NCI-H1417 treated with DMSO at 0.1 percent for 48 hours (cell line): ENCODE results near the gene CNGA4.

ENCODE experiments used
- DNase-seq: peaks from one replicate; lab custom pipeline; 2025; lab: John Stamatoyannopoulos, UW

CNGA4 gene, protein sequence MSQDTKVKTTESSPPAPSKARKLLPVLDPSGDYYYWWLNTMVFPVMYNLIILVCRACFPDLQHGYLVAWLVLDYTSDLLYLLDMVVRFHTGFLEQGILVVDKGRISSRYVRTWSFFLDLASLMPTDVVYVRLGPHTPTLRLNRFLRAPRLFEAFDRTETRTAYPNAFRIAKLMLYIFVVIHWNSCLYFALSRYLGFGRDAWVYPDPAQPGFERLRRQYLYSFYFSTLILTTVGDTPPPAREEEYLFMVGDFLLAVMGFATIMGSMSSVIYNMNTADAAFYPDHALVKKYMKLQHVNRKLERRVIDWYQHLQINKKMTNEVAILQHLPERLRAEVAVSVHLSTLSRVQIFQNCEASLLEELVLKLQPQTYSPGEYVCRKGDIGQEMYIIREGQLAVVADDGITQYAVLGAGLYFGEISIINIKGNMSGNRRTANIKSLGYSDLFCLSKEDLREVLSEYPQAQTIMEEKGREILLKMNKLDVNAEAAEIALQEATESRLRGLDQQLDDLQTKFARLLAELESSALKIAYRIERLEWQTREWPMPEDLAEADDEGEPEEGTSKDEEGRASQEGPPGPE

DNA sequence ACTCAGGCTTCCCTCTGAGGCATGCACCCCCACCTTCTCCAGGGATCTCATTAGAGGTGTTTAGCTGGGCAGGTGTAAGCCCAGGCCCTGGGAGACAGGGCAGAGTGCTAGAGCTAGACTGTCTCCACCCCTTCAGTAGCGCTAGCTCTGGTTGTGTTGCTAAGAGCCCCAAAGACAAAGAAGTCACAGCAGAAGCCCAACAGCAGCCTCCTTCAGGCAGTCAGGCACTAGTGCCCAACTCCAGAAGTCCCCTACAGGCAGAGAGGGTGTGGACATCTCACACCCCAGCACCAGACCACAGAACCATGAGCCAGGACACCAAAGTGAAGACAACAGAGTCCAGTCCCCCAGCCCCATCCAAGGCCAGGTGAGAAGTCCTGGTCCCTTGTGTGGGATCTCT, at the start of gene CNGA4:
Gene CNGA4 (plus strand): TSS at position 188 of the 400 bp plus-strand sequence. CDS start 118 bp downstream, at position 306.
- no peak for DNase-seq

DNA sequence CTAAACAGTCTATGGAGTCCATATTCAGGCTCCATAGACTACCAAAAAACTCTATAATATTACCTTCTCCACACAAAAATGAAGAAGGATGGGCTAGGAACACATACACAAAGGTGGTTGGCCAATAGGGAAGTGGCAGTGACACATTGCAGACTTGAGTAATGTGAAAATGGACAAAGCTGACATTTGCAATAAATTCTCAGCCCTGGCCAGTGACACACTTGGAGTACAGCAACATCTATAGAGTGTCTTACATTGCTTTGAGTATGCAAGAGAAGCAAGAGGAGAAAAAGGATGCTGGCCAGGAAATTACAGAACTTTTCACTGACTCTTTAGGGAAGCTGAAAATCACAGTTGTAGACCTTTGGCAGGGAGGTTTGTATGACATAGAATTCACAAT, 47.1 kb upstream of the CNGA4 start:
- DNase-seq: no peak

DNA sequence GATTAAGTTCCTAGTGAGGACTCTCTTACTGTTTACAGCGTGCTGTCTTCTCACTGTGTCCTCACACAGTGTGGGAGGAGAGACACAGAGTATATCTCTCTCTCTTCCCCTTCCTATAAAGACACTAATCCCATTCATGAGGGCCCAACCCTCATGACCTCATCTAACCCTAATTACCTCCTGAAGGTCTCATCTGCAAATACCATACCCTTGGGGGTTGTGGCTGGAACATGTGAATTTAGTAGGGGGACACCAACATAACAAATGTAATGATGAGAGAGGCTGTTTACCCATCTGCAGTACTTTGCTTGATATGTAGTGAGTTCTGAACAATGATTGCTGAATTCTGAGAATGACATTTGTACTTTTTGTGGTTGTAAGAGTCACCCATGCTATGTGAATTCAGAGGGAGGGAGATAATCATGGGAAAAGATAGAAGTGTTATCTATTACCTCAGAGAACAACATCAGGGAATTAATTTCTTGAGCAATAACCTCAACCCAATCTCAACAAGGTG, 44.8 kb upstream of the CNGA4 start:
- DNase-seq: no peak

DNA sequence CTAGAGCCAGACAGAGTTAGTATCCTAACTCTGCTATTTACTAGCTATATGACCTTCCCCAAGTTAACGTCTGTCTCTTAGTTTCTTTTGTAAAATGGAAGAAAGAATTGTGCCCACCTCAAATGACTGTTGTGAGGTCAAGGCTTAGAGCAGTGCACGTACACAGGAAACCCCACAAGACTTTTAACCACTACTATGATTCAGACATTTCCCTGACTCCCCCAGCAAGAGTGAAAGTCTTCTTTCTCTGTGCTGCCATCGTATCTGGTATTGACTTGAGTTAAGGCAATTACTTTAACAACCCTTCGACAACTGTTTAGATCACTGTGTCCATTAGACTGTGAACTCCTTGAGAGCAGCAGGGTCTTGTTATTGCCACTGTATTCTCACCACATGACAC, 42.5 kb upstream of the CNGA4 start:
- DNase-seq: no peak

DNA sequence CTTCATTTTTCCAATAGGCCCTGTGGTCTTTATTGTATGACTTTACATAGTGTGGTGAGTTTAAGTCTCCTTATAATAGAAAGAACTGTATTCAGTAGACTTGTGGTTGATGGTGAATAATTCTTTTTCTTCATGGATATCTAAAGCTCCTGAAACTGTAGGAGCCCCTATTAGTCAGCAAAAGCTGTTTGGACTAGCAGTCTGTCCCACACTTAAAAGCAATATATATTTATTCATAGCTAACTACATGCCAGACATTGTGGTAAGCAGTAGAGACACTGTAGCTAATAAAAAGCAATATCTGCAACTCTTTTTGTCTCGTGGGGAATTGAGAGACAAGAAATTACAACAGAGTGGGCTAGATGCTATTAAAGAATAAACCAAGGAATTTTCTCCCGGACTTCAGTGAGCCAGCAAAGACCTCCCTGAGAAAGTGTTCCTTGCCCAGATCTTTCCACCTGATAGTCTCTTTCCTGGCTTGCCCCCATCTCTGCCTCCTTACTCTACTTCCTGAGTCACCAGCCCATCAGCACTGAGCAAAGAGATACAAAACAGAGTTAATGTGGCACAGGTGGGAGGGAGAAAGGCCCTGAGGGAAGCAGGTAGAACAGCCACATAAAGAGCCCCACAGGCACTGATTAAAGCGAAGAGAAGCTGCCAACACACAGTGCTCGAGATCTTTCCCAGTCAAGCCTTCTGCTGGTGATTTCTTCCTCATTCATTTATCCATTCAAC, 41.3 kb upstream of the CNGA4 start:
- DNase-seq: no peak

DNA sequence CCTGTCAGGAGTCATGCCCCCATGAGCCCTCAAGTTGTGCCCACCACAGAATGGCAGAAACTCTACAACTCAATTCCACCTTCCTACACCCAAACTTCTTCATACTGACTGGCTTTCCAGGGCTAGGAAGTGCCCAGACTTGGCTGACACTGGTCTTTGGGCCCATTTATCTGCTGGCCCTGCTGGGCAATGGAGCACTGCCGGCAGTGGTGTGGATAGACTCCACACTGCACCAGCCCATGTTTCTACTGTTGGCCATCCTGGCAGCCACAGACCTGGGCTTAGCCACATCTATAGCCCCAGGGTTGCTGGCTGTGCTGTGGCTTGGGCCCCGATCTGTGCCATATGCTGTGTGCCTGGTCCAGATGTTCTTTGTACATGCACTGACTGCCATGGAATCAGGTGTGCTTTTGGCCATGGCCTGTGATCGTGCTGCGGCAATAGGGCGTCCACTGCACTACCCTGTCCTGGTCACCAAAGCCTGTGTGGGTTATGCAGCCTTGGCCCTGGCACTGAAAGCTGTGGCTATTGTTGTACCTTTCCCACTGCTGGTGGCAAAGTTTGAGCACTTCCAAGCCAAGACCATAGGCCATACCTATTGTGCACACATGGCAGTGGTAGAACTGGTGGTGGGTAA, 39.6 kb upstream of the CNGA4 start, which contains the start of gene OR52W1:
Gene OR52W1 (plus strand): TSS at position 51 of the 637 bp plus-strand sequence. CDS start 0 bp downstream, at position 51.
- DNase-seq: no peak

DNA sequence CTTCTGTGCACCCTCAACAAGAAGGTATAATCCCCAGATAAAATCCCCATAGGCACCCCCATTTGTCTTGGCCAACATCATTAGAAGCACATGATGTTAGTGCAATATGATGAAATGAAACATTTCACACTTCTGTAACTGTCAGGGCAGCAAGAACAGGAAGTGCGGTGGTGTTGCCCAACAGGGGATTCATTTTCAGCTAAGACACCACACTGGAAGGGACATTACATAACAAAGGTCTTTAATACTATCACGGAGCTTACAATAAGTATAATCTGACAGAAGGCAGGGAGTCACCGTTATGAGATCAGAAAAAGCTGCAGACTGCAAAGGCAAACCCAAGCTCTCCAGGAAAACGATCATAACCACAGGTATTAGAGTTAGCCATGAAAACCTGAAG, 37.9 kb upstream of the CNGA4 start:
- DNase-seq: no peak

DNA sequence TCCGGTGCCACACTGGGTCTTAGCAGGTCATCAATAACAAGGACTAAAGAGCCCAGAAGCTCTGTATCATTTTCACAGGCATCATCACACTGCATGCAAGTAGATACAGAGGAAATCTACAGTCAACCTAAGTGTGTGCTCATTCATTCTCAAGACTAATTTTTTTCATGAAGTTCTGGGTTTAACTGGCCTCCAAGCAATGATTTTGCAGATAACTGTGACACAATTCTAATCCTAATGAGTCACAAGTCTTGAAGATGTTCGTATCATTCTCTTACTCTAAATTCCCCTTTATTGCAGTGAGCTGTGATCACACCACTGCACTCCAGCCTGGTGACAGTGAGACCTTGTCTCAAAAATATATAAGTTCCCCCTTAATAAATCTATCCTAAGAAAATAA, 37.4 kb upstream of the CNGA4 start:
- no peak for DNase-seq

DNA sequence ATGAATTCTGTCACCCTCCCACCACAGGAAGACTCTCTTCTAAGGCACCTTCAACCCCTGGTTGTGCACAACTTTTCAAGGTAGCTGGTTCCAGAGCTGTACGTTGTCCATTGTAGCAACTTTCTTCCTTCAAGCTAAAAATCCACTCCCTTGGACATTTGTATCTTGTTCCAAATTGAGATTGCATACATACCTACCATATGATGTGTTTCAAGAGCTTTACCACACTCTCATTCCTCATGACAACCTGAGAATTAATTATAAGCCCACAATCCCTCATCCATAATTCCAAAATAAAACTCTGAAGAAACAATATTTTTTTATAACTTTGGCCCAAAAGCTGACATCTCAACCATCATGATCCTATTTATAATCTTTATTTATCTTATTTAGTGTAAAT, 36.8 kb upstream of the CNGA4 start:
- DNase-seq: no peak

DNA sequence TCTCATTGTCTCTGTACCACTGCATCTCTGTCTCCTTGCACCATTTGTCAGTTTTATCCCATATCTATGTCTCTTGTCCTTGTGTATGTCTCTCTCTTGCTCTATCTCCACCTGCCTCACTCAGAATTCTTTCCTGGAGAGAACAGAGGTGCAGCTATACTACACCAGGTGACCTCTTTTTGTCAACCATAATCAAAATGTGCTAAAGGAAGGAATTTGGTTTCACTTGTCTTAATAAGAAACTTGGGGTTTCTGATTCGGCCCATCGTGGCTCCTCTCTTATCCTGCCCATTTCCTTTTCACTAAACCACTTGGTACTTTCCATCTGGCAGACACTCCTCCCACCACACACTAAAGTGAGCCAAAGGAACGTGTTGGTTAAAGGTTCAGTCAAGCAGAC, 35.6 kb upstream of the CNGA4 start:
- DNase-seq: no peak

DNA sequence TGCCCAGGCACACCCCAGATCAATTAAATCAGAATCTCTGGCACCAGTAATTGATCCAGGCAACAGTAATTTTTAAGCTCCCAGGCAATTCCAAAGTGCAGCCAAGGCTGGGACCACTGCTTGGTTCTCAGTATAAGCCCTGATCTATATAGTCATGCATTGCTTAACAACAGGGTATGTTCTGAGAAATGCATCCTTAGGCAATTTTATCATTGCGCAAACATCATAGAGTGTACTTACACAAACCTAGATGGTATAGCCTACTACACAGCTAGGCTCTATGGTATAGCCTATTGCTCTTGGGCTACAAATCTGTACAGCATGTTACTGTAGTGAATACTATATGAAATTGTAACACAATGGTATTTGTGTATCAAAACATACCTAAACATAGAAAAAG, 34.2 kb upstream of the CNGA4 start:
- no peak for DNase-seq

DNA sequence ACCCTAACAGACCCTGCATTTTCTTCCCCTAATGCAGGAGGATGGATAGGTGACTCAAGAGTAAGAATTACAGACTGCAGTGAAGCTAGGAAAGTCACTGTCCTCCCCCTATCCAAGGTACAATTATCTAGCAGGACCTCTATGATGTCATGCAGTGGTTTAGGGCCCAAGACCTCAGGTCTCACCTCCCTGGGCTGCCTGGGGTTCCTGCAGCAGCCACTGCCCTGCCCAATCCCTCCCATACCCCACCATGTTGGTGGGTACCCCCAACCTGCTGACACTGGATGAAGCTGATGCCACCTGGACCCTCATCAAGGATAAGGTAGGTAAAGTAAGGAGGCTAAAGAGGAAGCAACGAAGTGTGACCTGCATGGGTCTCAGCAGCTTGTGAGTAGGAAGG, 33.5 kb upstream of the CNGA4 start, which contains the start of gene C11orf42:
Gene C11orf42 (plus strand): TSS at position 192 of the 400 bp plus-strand sequence. CDS start 59 bp downstream, at position 251.
- no peak for DNase-seq

DNA sequence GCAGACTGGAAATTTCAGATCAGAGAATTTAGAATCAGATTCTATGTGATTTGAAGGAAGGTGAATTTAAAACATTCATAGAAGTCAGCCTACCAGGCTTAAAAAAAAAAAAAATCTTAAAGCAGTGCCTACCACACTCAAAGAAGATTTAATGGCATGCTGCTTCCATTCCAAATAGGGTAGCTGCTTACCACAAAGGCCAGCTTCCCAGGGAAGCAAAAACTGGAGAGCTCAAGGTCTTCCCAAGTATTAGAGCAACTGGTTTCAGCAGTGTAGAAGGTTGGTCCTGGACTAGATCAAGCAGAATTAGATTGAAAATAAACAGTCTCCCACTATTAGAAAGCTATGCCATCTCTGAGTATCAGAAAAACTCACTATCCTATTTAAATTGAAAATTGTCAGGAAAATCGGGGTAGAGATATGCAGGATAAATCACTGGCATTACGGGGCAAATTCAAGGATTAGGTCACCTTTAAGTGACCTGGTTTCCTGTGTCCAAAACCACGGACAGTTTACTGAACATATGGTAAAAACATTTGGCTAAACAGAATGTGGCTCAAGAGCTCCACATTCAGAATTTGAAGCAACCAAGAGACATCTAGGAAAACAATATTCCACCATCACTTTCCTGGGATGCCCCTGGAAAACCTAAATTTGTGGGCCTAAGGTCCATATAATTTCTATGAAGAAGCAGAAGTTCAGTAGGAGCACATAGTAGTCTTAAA, 32.3 kb upstream of the CNGA4 start:
- no peak for DNase-seq

DNA sequence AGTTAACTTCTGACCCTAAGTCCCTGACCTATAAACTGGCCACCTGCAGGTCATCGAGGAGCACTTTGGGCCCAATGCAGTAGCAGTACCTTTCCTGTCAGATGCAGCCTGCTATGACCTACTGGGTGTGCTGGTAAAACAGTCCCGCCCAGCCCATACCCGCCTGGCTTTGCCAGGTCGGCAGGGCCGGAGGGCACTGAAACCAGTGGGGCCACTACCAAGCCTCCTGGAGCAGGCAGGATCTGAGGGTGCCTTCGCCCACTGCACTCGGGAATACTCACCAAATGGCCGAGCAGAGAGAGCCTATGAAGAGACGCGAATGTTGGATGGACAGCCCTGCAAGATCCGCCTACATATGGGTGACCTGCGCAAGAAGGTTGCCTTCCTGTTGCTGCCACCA, 29.1 kb upstream of the CNGA4 start:
- no peak for DNase-seq

DNA sequence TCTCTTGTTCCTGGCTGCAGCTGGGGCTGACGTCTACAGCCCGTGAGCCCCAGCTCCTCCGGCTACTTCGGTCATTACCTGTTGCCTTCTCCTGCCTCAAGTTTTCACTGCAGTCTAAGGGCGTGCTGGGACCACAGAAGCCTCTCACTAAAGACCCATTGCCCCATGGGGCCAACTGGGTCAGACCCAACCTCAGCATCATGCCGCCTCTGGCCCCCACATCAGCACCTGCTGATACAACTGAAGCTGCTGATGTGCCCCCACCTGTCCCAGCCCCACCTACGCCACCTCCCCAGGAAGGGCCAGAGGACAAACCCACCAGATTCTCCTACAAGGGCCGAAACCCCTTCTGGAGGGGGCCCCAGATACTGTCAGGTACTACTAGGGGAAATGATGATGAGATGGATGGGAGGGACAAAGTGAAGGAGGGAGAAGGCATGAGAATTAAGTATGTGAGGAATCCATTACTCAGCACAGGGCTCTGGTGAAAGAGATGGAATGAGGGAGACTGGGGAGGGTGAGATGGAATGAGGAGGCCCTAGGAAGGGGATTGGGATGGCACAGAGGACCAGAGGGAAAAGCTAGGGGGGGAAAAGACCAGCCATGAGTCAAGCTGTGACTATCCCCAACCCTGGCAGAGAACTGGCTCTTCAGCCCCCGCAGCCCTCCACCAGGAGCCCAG, 28.5 kb upstream of the CNGA4 start:
- no peak for DNase-seq

DNA sequence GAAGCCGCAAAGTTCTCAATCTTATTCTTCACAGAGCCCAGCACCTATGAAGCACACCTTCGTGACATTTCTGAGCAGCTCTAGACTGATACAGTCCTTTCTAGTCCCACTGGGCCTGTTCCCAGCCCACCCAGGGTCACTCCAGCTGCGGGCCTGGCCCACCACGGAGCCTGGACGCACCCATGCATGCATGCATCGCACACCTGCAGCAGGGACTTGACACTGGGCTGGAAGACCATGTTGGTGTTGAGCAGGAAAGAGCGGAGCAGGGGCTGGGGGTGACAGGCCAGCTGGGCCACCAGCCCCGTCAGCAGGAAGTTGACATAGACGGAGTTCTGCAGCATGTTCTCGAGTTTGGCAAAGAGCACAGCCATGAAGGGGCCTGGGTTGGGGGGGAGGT, 24.4 kb upstream of the CNGA4 start:
- DNase-seq: no peak

DNA sequence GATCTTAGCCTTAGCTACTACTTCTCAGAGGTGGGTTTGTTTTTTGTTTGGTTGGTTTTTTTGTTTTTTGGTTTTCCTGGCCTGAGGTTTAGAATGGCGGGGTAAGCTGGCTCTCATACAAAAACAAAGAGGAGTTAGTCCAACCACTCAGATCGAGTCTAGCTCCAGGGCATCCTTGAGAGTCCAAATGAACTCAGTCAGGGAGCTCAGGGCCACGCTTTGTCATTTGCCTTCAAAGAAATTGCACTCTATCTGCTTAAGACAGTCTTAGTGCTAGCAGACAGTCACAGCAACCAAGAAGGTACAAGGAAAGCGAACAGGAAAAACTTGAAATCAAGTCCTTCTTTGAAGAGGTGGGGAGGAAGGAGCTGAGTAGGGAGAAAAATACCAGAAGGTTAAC, 22.4 kb upstream of the CNGA4 start:
- no peak for DNase-seq

DNA sequence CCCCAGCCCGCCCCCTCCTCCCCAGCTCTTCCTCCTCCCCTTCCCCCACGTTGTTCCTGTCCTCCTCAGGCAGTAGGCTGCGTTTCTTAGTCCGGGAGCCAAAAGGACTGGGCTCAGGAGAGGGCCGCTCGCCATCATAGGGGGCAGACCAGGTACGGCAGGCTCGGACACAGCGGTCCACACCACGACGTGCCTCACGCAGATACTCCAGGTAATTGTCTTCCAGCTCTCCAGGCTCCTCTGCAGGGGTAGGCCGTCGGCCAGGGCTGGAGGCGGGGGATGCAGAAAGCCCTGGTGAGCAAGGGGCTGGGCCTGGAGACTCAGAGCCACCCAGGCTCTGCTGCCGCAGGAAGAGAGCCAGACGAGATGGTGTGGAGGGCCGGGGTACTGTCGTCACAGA, 21.2 kb upstream of the CNGA4 start:
- DNase-seq: no peak

DNA sequence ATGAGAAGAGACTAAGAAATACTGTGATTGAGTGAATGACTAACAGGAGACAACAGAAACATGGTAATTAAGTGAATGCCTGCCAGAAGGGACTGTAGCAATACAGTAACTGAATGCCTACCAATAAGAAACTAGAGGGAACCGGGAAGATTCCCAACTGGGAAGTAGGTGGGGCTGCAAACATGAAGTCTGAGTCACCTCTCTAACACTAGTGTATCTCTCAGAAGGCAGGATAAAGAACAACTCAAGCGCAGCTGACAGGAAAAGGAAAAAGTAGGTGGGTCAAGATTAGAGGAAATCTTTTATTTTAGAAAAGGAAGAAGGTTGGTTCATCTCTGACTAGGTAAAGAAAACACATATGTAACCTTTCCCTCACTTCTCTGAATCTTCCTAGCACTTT, 19.5 kb upstream of the CNGA4 start:
- DNase-seq: no peak

DNA sequence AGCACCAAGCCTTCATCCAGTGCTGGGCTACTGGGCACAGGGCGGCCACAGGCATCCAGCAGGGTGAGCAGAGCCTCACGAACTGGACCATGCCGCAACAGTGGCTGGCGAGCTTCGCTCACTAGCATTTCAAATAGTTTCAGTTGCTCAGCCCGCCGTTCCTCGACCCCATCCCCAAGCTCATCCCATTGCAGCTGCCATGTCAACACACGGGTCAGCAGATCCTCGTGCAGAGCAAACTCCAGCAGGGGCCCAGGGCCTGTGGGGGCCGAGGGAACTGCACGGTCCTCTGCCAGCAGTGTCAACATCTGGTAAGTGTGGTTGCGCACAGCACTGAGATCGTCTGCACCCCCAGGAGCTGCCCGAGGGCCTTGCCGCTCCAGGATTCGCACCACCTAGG, 15.0 kb upstream of the CNGA4 start:
- no peak for DNase-seq

DNA sequence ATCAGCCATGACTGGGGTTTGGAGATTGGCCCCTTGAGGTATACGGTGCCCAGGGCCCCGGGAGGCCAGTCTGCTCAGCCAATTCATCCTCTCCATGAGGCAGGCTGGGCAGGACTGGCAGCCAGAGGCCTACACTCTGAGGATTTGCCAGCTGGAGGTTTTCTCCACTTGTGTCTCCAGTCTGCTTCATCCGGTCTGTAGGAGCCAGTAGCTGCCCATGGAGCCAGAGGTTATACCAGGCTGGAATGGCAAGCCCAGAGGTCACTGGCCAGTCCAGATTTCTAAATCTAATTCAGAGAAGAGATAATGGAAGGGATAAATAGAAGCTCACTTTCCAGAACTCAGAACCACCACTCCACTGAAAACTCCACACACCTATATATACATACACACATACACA, 14.5 kb upstream of the CNGA4 start:
- DNase-seq: no peak
